GM10266 (cell line): Measurements from ENCODE around the gene LAMA3.
A peak's percentile ranks its signal among the peaks of the same experiment; 100 is the strongest.

Experiments
- DNase-seq: peaks from one replicate; pipeline ENCODE4 v3.0.0; 2012; ENCODE audit errors: extremely low spot score
- TF ChIP-seq, protein P1 (sequence below): IDR thresholded peaks from 2 replicates; pipeline ENCODE4 v1.5.1; 2012; ENCODE audit warnings: mild to moderate bottlenecking, low read depth; ENCODE audit not compliant: control insufficient read depth, insufficient read depth; ENCODE audit errors: missing control alignments

Gene LAMA3

DNA sequence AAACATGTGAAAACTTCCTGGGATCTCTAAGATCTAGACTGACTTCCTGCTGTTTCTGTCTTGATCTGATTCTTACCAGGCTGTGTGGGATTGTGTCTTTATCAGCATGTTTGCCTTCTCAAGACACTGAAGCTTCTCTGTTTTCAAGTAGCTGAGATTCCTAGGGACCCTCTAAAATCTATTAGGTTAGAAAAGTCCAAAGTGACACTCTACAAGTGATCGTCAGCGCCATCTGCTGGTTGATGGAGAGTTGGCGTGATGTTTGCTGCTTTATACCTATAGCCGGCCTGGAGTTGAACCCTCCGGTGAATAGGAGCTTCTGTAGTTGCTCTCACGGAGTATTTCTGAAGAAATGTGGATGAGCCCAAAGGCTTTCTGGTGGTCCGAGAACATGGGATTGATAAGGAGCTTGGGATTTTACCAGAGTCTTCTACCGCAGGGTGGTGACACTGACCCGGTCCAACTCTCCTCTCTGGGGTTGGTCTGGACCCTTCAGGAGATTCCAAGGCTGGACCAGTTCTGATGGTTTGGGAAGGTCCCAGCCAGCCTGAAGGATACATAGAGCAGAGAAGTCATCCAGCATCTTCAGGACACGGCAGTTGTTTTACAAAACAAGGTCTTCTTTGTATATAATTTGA lies 229.3 kb downstream of the LAMA3 start:
- TF ChIP-seq, protein P1, sequence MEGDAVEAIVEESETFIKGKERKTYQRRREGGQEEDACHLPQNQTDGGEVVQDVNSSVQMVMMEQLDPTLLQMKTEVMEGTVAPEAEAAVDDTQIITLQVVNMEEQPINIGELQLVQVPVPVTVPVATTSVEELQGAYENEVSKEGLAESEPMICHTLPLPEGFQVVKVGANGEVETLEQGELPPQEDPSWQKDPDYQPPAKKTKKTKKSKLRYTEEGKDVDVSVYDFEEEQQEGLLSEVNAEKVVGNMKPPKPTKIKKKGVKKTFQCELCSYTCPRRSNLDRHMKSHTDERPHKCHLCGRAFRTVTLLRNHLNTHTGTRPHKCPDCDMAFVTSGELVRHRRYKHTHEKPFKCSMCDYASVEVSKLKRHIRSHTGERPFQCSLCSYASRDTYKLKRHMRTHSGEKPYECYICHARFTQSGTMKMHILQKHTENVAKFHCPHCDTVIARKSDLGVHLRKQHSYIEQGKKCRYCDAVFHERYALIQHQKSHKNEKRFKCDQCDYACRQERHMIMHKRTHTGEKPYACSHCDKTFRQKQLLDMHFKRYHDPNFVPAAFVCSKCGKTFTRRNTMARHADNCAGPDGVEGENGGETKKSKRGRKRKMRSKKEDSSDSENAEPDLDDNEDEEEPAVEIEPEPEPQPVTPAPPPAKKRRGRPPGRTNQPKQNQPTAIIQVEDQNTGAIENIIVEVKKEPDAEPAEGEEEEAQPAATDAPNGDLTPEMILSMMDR, result peak; percentile 82

DNA sequence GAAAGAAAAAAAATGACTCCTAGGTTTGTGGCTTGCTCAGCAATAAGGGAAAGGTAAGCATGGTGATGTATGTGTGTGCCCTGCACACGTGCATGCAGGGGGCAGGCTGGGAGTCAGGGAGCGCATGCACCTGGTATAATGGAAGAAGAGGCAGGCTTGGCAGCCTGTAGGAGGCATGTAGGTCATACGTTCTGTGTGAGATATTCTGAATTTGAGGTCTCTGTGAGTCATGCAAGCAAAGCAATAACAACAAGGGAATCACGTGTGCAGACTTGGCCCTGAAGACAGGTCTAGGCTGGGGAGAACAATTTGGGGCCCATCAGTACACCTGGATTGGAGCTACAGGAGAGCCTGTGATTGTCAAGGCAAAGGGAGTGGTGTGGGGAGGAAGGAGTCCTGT lies 230.8 kb downstream of the LAMA3 start:
- DNase-seq, result no peak

More for the DNA sequence above, 229.3 kb downstream of the LAMA3 start:
- peak; percentile 65 for DNase-seq

DNA sequence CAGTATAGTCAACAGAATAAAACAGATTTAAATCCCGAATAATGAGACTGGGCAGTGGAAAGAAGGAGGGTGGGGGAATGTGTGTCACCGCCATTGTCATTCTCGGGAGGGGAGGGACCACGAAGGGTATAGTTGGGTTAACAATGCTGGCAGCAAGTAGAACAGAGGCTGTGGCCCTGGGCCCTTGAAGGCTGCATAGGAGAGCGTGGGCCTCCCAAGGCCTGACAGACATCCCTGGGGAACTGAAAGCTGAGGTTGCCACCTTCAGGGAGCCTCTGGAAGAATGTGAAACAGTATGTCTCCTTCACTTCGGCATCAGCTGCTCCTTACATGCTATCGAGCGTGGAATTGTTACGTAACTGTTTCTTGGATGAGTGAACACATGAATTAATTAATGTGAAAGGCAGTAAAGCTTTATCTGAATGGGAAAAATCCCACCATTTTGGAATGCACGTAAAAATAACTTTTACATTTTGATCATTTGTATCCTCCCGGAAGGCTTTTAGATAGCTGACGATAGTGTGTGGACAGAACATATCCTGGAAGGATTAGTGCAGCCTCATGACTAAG lies 232.5 kb downstream of the LAMA3 start:
- TF ChIP-seq, protein P1, result no peak
- no peak for DNase-seq

More for the DNA sequence above, 230.8 kb downstream of the LAMA3 start:
- TF ChIP-seq, protein P1, result no peak

DNA sequence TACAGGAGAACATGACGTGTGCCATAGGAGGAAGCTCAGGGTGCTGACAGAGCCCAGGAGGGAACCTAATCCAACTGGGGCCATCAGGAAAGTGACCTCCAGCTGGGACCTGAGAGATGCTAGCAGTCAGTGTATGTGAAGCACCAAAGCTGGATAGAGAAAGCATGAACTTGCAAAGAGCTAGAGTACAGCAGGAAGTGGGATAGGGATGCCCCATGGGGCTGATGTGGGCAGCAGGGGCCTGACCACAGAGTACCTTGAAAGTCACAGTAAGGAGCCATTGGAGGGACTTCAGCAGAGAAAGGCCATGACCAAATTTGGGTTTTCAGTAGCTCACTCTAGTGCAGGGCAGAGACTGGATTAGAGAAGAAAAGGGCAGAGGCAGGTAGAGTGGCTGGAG lies 233.7 kb downstream of the LAMA3 start:
- TF ChIP-seq, protein P1, result no peak
- no peak for DNase-seq

DNA sequence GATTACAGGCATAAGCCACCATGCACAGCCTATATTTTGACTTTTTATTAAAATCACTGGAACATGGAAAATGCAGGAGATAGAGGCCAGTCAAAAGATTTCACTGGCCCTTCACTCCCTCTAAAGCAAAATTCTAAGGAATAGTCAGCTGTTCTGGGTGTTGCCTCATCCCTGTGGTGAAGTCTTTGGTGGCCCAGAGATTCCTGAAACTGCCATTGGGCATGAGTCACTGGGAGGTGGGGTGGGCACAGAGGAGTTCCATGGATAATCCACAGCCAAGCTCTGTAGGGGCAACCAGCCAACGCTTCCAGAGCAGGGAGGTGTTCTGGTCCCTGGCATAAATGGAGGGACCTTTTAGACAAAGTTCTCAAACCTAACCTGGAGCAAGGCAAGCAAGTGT lies 235.6 kb downstream of the LAMA3 start:
- TF ChIP-seq, protein P1, result no peak

DNA sequence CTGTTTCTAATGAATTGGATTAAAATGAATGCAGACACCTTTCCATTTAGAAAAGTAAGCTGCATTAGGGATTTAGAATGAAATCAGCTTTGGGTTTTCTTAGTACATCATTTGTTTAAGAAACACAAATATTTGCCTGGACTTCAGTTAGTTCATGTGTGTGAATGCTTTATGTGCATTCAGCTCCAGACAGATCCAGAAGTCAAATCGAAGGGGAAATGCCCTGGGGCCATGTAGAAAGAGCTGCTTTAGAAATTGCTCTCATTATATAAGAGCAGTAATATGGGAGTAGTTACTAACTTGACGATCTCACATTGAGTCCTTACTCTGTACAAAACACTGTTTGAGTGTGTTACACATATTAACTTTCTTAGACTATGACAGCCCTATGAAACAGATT lies 237.3 kb downstream of the LAMA3 start:
- no peak for DNase-seq

More for the DNA sequence above, 235.6 kb downstream of the LAMA3 start:
- DNase-seq, result no peak

More for the DNA sequence above, 237.3 kb downstream of the LAMA3 start:
- TF ChIP-seq, protein P1, result no peak
